H4 (cell line): Measurements from ENCODE around the gene MESP1. TPM values are rescaled to one million over a fixed set of nuclear protein-coding genes. Genes with fewer than 3 reads are reported as not detected.
A peak's percentile ranks its signal among the peaks of the same experiment; 100 is the strongest.

Source experiments
- DNase-seq: peaks from one replicate; pipeline ENCODE4 v3.0.0-alpha.2; 2015; ENCODE audit warnings: low spot score
- total RNA-seq: library from RNA; depleted of rRNA; stranded (reverse); fragments of >200 nt; shearing (Covaris generic); gene quantifications from 2 replicates; pipeline ENCODE4 v1.2.3, GENCODE V29; 2014

MESP1 gene
- total RNA-seq, 1 experiment from 2014 or later = not detected

GRCh38 chr15:89781055-89781454, 30.0 kb upstream of the MESP1 start:
- DNase-seq = no peak

DNA sequence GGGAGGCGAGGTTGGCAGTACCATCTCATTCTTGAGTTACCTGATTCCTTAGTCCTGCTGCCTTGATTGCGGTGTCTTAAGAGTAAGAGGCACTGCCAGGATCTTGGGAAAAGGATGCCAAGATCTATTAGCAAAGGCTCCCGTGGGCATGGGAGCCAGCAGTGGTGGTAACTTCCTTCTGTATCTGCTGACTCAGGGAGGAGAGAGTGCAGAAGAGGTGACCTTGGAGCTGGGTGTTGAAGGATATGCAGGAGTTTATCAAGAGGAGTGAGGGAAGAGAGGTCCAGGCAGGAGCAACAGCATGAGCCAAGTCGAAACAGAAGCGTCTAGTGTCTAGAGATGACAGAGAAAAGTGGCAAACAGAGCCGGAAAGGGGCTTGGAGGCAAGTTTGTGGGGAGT, 29.6 kb upstream of the MESP1 start:
- DNase-seq = no peak

- DNase-seq = no peak
Measured at GRCh38 chr15:89778861-89779260, 27.8 kb upstream of the MESP1 start.

DNA sequence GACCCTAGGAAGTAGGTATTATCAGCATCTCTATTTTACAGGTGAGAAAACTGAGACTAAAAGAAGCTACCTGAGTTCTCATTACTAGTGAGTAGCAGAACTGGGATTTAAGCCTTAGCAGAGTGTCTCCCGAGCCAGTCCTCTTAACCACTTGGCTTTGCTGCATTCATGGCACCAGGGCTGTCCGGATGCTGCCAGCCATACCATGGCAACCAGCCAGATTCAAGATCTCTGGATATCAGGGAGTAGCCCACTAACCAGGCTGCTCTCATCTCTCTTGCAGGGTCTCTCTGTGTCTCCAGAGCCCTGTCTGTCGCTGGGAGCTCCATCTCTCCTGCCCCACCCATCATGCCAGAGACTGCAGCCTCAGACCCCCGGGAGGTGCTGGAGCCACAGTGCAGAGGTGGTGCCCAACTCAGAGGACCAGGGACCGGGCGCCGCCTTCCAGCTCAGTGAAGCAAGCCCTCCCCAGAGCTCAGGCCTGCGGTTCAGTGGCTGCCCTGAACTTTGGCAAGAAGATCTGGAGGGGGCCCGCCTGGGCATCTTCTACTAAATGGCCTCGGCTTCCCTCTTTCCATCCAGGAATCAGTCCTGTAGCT, 26.8 kb upstream of the MESP1 start:
- no peak for DNase-seq

- no peak for DNase-seq
Measured at GRCh38 chr15:89777073-89777751, 26.2 kb upstream of the MESP1 start.

DNA sequence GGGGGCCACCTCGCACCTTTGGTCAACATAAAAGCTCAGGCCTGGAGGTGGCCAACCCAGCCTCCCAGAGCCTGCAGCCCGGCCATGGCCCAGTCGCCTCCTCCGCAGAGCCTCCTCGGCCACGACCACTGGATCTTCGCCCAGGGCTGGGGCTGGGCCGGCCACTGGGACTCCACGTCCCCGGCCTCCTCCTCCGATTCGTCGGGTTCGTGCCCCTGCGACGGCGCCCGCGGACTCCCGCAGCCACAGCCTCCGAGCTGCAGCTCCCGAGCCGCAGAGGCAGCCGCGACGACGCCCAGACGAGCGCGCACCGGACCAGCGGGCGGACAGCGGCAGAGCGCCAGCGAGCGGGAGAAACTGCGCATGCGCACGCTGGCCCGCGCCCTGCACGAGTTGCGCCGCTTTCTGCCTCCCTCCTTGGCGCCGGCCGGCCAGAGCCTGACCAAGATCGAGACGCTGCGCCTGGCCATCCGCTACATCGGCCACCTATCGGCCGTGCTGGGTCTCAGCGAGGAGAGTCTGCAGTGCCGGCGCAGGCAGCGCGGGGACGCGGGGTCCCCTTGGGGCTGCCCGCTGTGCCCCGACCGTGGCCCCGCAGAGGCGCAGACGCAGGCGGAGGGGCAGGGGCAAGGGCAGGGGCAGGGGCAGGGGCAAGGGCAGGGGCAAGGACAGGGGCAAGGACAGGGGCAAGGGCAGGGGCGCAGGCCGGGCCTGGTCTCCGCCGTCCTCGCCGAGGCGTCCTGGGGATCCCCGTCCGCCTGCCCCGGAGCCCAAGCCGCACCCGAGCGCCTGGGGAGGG, 25.4 kb upstream of the MESP1 start, which contains the start of gene MESP2:
Gene MESP2 (plus strand): TSS at position 59 of the 799 bp plus-strand sequence. CDS start 26 bp downstream, at position 85.
- no peak for DNase-seq

DNA sequence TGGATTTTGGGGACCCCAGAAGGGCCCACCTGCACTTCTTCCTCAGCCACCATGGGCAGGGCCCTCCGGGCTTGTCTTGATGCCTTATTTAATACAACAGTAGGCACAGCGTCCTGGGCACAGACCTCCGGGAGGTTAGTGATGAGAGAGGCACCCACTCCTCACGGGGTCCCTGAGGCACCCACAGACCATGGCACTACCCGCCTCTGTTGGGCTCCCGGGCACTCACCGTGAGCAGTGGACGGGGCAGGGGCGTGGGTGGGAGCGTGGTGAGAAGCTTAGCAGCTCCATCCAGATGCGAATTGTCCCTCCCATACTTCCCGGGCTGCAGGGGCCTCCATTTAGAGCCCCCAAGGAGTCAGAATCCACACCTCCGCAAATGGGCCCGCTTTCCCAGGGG, 24.8 kb upstream of the MESP1 start:
- no peak for DNase-seq

GRCh38 chr15:89774492-89774891, 23.4 kb upstream of the MESP1 start:
- no peak for DNase-seq

DNA sequence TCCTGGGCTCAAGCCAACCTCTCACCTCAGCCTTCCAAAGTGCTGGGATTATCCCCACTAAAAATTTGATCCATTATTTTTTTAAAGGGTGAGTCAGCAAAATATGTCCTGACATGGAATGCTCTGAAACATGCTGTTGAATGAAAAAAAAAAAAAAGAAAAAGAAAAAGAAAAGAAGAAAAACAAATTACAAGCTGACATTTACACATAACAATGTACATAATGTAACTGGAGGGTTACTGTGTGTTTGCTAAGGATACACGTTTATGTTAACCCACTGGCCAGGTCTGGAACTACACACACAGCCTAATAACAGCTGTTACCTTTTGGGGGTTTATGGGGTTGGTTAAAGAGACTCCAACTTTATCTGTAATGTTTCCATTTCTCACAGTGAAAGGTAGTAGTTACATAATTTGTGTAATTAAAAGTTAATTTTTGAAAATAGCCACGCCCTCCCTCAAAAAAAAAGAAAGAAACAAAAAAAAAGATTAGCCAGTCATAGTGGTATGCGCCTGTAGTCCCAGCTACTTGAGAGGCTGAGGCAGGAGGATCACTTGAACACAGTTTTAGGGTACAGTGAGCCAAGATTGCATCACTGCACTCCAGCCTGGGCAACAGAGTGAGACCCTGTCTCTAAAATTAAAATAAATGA, 22.0 kb upstream of the MESP1 start:
- peak; percentile 33 for DNase-seq

DNA sequence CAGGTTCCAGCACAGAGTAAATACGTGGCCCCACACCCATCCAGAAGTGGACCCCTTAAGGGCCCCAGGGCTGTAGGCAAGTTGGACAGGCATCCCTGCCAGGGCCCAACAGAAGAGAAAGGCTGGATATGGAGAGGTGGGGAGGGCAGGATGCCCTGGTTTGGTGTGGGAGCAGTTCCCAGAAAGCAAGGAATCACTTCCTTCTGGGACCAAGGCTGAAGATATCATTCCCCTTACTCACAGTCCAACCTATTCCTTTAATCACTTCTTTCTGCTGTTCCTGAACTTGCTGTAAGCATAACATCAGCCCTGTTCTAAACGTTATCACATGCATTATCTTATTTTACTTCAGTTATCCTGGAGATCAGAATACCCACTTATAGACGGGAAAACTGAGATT, 19.0 kb upstream of the MESP1 start:
- no peak for DNase-seq

GRCh38 chr15:89769366-89769765, 18.3 kb upstream of the MESP1 start:
- DNase-seq = no peak

DNA sequence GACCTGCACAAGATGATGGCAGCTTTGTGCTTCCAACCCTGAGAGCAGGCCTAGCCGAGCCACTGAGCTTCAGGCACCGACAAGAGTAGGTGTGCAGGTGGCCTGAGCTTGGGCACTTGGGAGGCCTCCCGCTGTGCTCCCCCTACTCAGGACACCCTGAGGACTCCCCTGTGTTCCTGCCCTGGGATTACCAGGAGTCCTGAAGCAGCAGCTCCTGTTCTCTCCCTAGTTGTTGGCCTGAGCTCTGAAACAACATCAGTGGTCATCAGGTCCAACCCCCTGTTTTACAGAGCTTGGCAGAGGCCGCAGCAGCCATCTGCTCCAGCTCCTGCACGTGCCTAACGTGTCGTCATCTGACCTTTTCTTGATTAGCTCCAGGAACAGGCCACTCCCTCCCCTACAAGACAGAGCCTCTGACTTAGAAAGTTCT, 17.0 kb upstream of the MESP1 start:
- DNase-seq = no peak

DNA sequence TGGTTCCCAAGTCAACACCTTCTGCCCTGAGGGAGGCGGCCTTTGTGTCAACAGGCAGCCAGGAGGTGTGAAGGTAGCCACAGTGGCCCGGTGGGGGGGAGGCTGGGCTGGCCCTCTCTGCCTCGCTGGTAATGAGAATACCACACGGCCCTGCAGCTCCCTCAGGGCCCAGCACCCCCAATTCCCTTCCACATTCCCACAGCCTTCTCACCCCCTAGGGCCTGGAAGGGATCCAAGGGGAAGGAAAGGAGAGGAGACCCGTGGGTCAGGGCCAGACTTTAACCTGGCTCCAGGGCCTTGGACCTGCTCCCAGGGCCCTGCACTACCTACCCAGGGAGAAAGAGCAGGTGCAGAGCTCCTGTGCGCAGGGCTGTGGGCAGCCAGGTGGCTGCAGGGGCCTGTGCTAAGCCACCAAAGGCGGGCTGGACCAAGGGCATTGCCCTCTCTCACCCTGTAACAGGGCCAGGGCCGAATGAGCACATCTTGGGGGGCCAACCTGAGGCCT, 16.4 kb upstream of the MESP1 start:
- DNase-seq = no peak

DNA sequence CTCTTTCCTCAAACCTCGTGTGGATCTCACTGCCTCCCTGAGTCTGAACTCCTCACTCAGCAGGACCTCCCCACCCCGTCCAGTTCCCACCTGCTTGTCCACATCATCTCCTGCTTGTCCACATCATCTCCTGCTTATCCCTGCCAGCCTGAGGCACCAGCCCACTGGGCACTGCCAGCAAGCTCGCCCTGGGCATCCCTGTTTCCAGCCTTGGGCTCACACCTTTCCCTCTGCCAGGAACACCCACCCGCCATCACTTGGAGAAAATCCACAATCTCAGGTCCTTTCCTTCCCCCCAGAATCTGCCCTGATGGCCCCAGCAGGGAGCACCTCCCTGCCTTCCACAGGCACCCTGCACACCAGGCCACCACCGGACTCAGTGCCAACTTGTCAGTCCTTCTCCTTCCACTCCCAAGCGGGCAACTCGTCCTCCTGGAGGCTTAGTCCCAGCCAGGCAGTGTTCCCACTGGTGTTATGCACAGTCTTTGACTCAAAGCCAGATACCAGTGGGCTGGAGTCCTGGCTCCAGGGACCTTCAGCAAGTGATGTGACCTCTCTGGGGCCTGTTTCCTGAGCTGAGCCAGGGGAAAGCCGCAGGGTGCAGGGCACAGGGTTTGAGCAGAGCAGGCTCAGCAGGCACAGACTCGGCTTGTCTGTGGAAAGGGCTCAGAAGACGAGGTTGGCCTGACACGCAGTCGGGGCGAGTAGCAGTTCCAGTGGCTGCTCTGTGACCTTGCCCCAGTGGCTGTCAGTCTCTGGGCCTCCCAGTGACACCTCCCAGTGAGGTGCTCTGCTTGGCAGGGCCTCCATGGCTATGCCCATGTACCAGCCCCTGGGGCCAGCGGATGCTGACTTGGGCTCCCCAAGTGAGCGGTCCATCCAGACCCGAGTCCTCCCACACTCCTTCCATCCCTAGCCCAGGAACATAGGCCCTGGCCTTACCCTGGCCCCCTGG, 15.6 kb upstream of the MESP1 start:
- no peak for DNase-seq

GRCh38 chr15:89765694-89766093, 14.6 kb upstream of the MESP1 start:
- DNase-seq = no peak

DNA sequence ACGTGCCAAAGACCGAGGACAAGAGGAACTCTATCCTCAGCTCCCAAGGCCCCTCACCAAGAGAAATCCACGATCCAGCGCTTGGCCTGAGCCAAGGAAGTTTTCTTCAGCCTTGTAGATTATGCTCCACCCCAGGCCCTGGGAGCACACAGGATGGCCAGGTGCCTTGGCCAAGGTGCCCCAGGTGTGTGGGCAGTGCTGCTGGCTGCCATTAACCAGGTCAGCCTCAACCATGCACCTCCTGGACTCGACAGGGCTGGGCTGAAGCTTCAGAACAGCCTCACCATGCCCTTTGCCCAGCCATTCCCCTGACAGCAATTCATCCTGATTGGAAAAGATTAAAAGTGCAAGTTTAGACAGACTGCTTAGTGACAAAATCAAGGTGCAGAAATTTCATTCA, 10.9 kb upstream of the MESP1 start:
- DNase-seq = no peak

DNA sequence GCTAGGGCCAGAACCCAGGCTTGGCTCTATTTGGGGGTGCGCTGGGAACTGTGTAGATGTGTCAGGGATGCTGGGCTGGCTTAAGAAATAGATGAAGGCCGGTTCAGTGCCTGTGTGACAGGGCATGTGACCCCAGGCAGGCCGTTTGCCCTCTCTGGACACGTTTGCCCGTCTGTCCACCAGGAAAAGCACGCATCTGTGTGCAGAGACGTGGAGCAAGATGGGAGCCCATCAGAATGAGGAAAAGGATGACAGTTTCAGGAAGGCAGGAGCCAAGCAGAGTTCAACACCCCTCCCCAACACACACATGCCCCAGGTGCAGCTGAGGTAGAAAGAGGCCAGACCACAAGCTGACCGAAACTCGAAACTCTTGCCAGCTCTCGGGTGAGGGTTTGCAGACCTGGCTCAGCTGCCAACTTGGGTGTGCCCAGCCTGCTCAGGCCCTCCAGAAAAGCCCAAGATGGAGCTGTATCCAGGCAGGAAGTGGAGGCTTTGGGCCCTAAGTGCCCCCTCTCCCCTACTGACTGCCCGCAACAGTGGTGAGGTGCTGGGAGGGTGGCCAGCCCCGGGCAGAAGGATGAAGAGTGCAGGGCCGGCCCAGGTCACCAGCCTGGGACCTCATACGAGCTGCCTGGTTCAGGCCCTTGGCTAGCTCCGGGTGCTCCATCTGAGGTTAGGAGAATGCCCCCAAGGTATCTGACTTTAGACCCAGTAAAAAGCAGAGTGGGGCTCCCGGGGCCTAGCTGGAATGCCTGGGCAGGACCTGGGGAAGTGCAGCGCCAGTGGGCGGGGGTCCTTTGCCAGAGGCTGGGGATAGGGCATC, 10.2 kb upstream of the MESP1 start:
- DNase-seq = no peak

DNA sequence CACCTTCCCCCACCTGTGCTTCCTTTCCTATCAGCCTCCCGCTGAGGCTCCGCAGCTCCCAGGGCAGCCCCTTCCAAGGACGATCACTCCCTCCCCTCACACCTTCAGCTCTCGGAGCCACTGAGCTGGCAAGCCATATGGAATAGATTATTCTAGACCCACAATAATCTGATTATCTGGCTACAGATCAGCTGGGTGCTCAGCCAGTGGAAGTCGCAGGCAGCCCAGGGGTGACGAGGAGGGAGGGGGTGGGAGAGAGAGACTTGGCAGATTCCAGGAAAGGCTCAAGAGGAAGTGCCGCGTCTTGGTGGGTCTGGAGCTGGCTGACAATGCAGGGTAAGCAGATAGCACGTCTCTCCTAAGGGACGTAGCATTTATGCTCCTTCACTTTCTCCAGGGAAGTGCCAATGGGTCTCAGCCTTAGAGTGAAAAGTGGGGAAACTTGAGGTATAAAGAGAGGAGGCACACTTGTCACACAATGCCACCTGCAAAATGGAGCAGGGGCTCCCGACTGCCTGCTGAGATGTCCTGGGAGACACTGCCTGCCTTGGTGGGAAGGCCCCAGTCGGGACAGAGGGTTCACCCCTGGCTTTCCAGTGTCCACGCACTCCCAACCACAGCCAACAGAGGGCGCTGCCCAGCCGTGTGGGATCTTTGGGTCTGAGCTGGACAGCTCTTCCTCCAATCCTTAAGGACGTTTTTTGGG, 9.4 kb upstream of the MESP1 start:
- peak; percentile 60 for DNase-seq

- no peak for DNase-seq
Measured at GRCh38 chr15:89759835-89760234, 8.8 kb upstream of the MESP1 start.
